HFFc6 (cell line): ENCODE measurements around the gene ZNF768. TPM values are rescaled to one million over a fixed set of nuclear protein-coding genes. Genes with fewer than 3 reads are reported as not detected.

Experiments used
- DNase-seq: peaks from one replicate; pipeline ENCODE4 v3.0.0-alpha.2; 2018
- H3K27ac Mint-ChIP-seq: 2 replicates; pipeline ENCODE4 v1.8.0; 2020; ENCODE audit warnings: mild to moderate bottlenecking, mixed read lengths
- H3K27me3 Mint-ChIP-seq: 2 replicates; pipeline ENCODE4 v1.8.0; 2021; ENCODE audit warnings: mild to moderate bottlenecking, moderate library complexity, mixed read lengths; ENCODE audit not compliant: insufficient read depth
- H3K36me3 Mint-ChIP-seq: 2 replicates; pipeline ENCODE4 v1.8.0; 2021; ENCODE audit warnings: low read depth, mixed read lengths
- H3K4me1 Mint-ChIP-seq: 2 replicates; pipeline ENCODE4 v1.8.0; 2020; ENCODE audit warnings: low read depth, mixed read lengths
- H3K4me3 Mint-ChIP-seq: 2 replicates; pipeline ENCODE4 v1.8.0; 2020; ENCODE audit warnings: mild to moderate bottlenecking, moderate library complexity, mixed read lengths
- H3K9me3 Mint-ChIP-seq: 2 replicates; pipeline ENCODE4 v1.8.0; 2020; ENCODE audit warnings: mild to moderate bottlenecking, mixed read lengths
- CTCF ChIP-seq: fragments of 200-600 bp; sonication (generic); IDR thresholded peaks from 2 replicates; pipeline ENCODE4 v1.5.0; 2021; ENCODE audit warnings: antibody characterized with exemption, mild to moderate bottlenecking
- total RNA-seq, 6 experiments: library from RNA; stranded (reverse); fragmentation: NEBNext Ultra II Directional; extraction: Animal tissue kit (Norgen Biotek cat#: 25700); gene quantifications; 2 replicates in 1 of 6; 3 replicates in 5 of 6; pipeline ENCODE4 v1.2.3, GENCODE V29; 2021

Gene ZNF768
- total RNA-seq, 6 experiments from 2014 or later: 19.8 to 22.8 (median 20.8) TPM

- Mint-ChIP-seq H3K4me3 (no peak overlapping the region), H3K9me3 (no peaks in the 10 kb centered on the region), H3K27me3 (peaks cover 20% of the 10 kb centered on the region), H3K27ac (no peak overlapping the region), H3K4me1 (no peaks in the 10 kb centered on the region), H3K36me3 (no peaks in the 10 kb centered on the region)
- no peak for DNase-seq
- no peak for TF ChIP-seq CTCF
Observed at GRCh38 chr16:30518552-30518951, 7.8 kb downstream of the ZNF768 start.

GRCh38 chr16:30515275-30515674 lies 11.1 kb downstream of the ZNF768 start:
- Mint-ChIP-seq H3K27me3 (peaks cover 26% of the 10 kb centered on the region), H3K9me3 (no peaks in the 10 kb centered on the region), H3K36me3 (no peaks in the 10 kb centered on the region), H3K4me1 (no peaks in the 10 kb centered on the region), H3K4me3 (no peak overlapping the region), H3K27ac (no peak overlapping the region)
- no peak for DNase-seq
- TF ChIP-seq CTCF: no peak

- Mint-ChIP-seq H3K36me3 (no peaks in the 10 kb centered on the region), H3K4me1 (no peaks in the 10 kb centered on the region), H3K27ac (no peak overlapping the region), H3K27me3 (peaks cover 13% of the 10 kb centered on the region), H3K4me3 (no peak overlapping the region), H3K9me3 (no peaks in the 10 kb centered on the region)
- no peak for DNase-seq
- no peak for TF ChIP-seq CTCF
Observed at GRCh38 chr16:30511509-30511908, 14.9 kb downstream of the ZNF768 start.

- no peaks in the 10 kb centered on the region for H3K4me1 Mint-ChIP-seq
- no peak for TF ChIP-seq CTCF
- no peak for DNase-seq
- H3K36me3 Mint-ChIP-seq: no peaks in the 10 kb centered on the region
- H3K9me3 Mint-ChIP-seq: no peaks in the 10 kb centered on the region
- peaks cover 14% of the 10 kb centered on the region for H3K27me3 Mint-ChIP-seq
- H3K27ac Mint-ChIP-seq: no peak overlapping the region
- no peak overlapping the region for H3K4me3 Mint-ChIP-seq
Observed at GRCh38 chr16:30510376-30510938, 15.9 kb downstream of the ZNF768 start.

- Mint-ChIP-seq H3K9me3 (no peaks in the 10 kb centered on the region), H3K4me1 (no peaks in the 10 kb centered on the region), H3K27me3 (peaks cover 19% of the 10 kb centered on the region), H3K36me3 (no peaks in the 10 kb centered on the region), H3K27ac (no peak overlapping the region), H3K4me3 (no peak overlapping the region)
- no peak for TF ChIP-seq CTCF
- no peak for DNase-seq
Observed at GRCh38 chr16:30509081-30509765, 17.1 kb downstream of the ZNF768 start.
